Prostate gland (tissue), 2 donors: ENCODE results near the gene CRYL1. TPM values are rescaled to one million over a fixed set of nuclear protein-coding genes. Genes with fewer than 3 reads are reported as not detected.
A peak's percentile ranks its signal among the peaks of the same experiment; 100 is the strongest.

Experiments
- DNase-seq: peaks from one replicate; pipeline ENCODE4 v3.0.0-alpha.2; 2019; ENCODE audit warnings: low spot score
- H3K27ac ChIP-seq, 2 donors: fragments of 200-600 bp; sonication (generic); 2 replicates each; pipeline ENCODE4 v1.5.1; 2017 to 2019
- H3K27me3 ChIP-seq: fragments of 200-600 bp; sonication (generic); replicated peaks from 2 replicates; pipeline ENCODE4 v1.5.1; 2019; ENCODE audit not compliant: insufficient read depth
- H3K36me3 ChIP-seq, 2 donors: fragments of 200-600 bp; sonication (generic); 1 replicate in 1 of 2; 2 replicates in 1 of 2; pipeline versions ENCODE4 v1.5.1 to v1.8.1; 2017 to 2019
- H3K4me1 ChIP-seq: fragments of 200-600 bp; sonication (generic); replicated peaks from 2 replicates; pipeline ENCODE4 v1.5.1; 2019
- H3K4me3 ChIP-seq, 2 donors: fragments of 200-600 bp; sonication (generic); 2 replicates each; pipeline ENCODE4 v1.5.1; 2017 to 2019
- H3K9me3 ChIP-seq: fragments of 200-600 bp; sonication (generic); 2 replicates; pipeline ENCODE4 v1.5.1; 2017
- POLR2A ChIP-seq: fragments of 450-650 bp; IDR thresholded peaks from one replicate; pipeline ENCODE4 v1.6.1; 2016; ENCODE audit warnings: antibody characterized with exemption, mild to moderate bottlenecking
- POLR2AphosphoS5 ChIP-seq: sonication (generic); formaldehyde crosslinking; IDR thresholded peaks from one replicate; pipeline ENCODE4 v1.6.1; 2017; ENCODE audit warnings: antibody characterized with exemption
- WGBS: methylation state at CpG from one replicate; pipeline ENCODE4 v1.1.5; 2018; 5-methylcytosine and 5-hydroxymethylcytosine counted together
- intact Hi-C: fragments of 100-400 bp; cut with DNase I; formaldehyde crosslinking; loops from one replicate; pipeline ENCODE4 v1.14.2; 2022
- microRNA-seq: library from miRNA; unstranded; fragments of <30 nt; microRNA quantifications from one replicate; pipeline ENCODE4, GENCODE V29; 2016
- small RNA-seq, 2 donors: library from RNA; depleted of rRNA; stranded (forward); fragments of <200 nt; gene quantifications; one replicate each; pipeline ENCODE3, GENCODE V24; 2016
- total RNA-seq, 2 donors: library from RNA; depleted of rRNA; stranded (reverse); fragments of >200 nt; gene quantifications; one replicate each; pipeline ENCODE4 v1.1.0, GENCODE V29; 2016
- TF ChIP-seq, protein P1 (sequence below), 4 experiments: fragments of 200-600 bp in 2 of 4; fragments of 450-650 bp in 2 of 4; sonication (generic) in 2 of 4; IDR thresholded peaks; 1 replicate in 3 of 4; 2 replicates in 1 of 4; pipeline ENCODE4 v1.5.1; 2016 to 2019; ENCODE audit warnings: antibody characterized with exemption in 4 of 4, mild to moderate bottlenecking in 2 of 4, moderate library complexity in 2 of 4

The CRYL1 gene
- total RNA-seq, 2 donors from 2014 or later: 35.3 to 75.5 TPM

- H3K27me3 ChIP-seq: no peaks in the 10 kb centered on the region
- TF ChIP-seq, protein P1, sequence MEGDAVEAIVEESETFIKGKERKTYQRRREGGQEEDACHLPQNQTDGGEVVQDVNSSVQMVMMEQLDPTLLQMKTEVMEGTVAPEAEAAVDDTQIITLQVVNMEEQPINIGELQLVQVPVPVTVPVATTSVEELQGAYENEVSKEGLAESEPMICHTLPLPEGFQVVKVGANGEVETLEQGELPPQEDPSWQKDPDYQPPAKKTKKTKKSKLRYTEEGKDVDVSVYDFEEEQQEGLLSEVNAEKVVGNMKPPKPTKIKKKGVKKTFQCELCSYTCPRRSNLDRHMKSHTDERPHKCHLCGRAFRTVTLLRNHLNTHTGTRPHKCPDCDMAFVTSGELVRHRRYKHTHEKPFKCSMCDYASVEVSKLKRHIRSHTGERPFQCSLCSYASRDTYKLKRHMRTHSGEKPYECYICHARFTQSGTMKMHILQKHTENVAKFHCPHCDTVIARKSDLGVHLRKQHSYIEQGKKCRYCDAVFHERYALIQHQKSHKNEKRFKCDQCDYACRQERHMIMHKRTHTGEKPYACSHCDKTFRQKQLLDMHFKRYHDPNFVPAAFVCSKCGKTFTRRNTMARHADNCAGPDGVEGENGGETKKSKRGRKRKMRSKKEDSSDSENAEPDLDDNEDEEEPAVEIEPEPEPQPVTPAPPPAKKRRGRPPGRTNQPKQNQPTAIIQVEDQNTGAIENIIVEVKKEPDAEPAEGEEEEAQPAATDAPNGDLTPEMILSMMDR (IDR thresholded peaks at IDR 0.05): no peak
- TF ChIP-seq POLR2A (no peak), POLR2AphosphoS5 (no peak)
- no peaks in the 10 kb centered on the region for H3K36me3 ChIP-seq
- intact Hi-C loops: no loop called here
- DNase-seq: no peak
- 87% methylated on average over 8 of the region's 8 CpGs for WGBS
- H3K4me1 ChIP-seq: no peaks in the 10 kb centered on the region
- no peak overlapping the region for H3K27ac ChIP-seq
- H3K4me3 ChIP-seq: no peak overlapping the region
- H3K9me3 ChIP-seq: no peaks in the 10 kb centered on the region
These were observed 167.6 kb downstream of the CRYL1 start for GRCh38 chr13:20358022-20358421.

DNA sequence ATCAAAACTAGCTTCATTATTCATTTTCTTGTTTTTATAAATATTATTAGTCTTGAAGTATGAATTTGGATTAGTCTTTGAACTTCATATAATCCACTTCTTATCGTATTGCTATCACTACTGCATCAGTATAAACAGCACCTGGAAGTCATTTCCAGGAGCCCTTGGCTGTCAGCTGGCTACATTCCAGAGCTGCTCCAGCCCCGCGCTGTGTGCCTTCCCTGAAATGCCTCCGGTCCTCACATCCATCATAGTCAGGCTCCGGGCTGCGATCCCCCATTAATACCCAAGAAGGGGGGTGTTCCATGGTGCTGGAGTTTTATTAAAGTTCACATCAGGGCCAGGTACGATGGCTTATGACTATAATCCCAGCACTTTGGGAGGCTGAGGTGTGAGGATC lies 169.2 kb downstream of the CRYL1 start:
- TF ChIP-seq, protein P1 (IDR thresholded peaks at IDR 0.05): no peak
- TF ChIP-seq POLR2A (no peak), POLR2AphosphoS5 (no peak)
- no peak overlapping the region for H3K27ac ChIP-seq
- no peak overlapping the region for H3K4me3 ChIP-seq
- H3K27me3 ChIP-seq: no peaks in the 10 kb centered on the region
- DNase-seq: no peak
- no peaks in the 10 kb centered on the region for H3K36me3 ChIP-seq
- H3K9me3 ChIP-seq: no peaks in the 10 kb centered on the region
- intact Hi-C loops: no loop called here
- 11% methylated on average over 7 of the region's 7 CpGs for WGBS
- H3K4me1 ChIP-seq: no peaks in the 10 kb centered on the region

DNA sequence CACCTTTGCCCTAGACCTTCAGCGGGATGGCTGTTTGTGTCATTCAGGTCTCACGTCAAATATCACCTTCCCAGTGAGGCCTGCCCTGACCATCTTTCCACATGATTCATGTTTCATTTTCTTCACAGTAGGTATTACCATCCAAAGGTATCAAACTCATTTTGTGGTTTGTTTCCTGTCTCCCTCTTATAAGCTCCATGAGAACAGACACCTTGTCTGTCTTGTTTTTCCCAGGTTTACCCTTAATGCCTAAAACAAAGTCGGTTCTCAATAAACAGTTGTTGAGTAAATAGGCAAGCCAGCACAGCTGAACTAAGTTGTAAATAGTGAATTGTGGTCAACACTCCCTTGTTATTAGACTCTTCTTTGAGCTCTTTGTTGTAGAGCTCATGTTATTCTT lies 170.9 kb downstream of the CRYL1 start:
- H3K4me3 ChIP-seq: no peak overlapping the region
- no peaks in the 10 kb centered on the region for H3K27me3 ChIP-seq
- no peaks in the 10 kb centered on the region for H3K36me3 ChIP-seq
- intact Hi-C loops: no loop called here
- H3K27ac ChIP-seq: no peak overlapping the region
- WGBS: 80% methylated on average over 3 of the region's 3 CpGs
- no peak for DNase-seq
- no peaks in the 10 kb centered on the region for H3K4me1 ChIP-seq
- TF ChIP-seq POLR2AphosphoS5 (no peak), POLR2A (no peak)
- TF ChIP-seq, protein P1 (IDR thresholded peaks at IDR 0.05): no peak
- H3K9me3 ChIP-seq: no peaks in the 10 kb centered on the region

- Histone ChIP-seq H3K4me1 (no peaks in the 10 kb centered on the region), H3K4me3 (no peak overlapping the region), H3K27ac (no peak overlapping the region), H3K36me3 (no peaks in the 10 kb centered on the region), H3K27me3 (no peaks in the 10 kb centered on the region), H3K9me3 (no peaks in the 10 kb centered on the region)
- intact Hi-C loops: no loop called here
- 90% methylated on average over 2 of the region's 2 CpGs for whole genome bisulfite sequencing
- no peak for DNase-seq
- TF ChIP-seq, protein P1 (IDR thresholded peaks at IDR 0.05): peak in 1 of 4 experiments; percentile 21
- TF ChIP-seq POLR2AphosphoS5: no peak
These were observed 171.7 kb downstream of the CRYL1 start for GRCh38 chr13:20353973-20354372.

Small RNA genes lying within 50 kb of the gene (microRNA-seq; reads per million reads assigned to microRNA genes)
- not detected for gene MIR4499

Small RNA genes lying within 50 kb of the gene (small RNA-seq; reads per million reads assigned to genes)
- gene MIR4499: 0 reads per million in 2 donors

Other genes starting within 250 kb of the CRYL1 start
- gene IFT88, start 41.3 kb upstream of the CRYL1 start, total RNA-seq: 10 to 100 TPM; 10.8 to 22.0 TPM
- gene IL17D, start 177.8 kb upstream of the CRYL1 start, total RNA-seq: 1 to 10 TPM; 1.5 to 3.7 TPM
- gene EEF1AKMT1, start 248.1 kb upstream of the CRYL1 start, total RNA-seq: 10 to 100 TPM; 11.4 to 31.6 TPM